MCF 10A (cell line): ENCODE data around the gene CAPZB. TPM values are rescaled to one million over a fixed set of nuclear protein-coding genes. Genes with fewer than 3 reads are reported as not detected.

Experiments used
- BruUV-seq: library from RNA; stranded (reverse); fragments of 400-500 nt; replicated peaks from 2 replicates; lab custom pipeline; 2021; lab: Mats Ljungman, UMichigan
- CTCF ChIA-PET: fragments of 300-600 bp; sonication (Branson Sonifier 250); formaldehyde crosslinking; extraction: SDS; loops from one replicate; lab custom pipeline; 2021; ENCODE audit warnings: antibody characterized with exemption, inconsistent platforms; lab: Yijun Ruan, JAX
- POLR2A ChIA-PET: fragments of 300-600, 350-650 bp; sonication (Branson Sonifier 250); formaldehyde crosslinking; extraction: SDS; loops from one replicate; lab custom pipeline; 2020; ENCODE audit warnings: antibody characterized with exemption, inconsistent platforms; lab: Yijun Ruan, JAX
- DNase-seq: peaks from one replicate; pipeline ENCODE4 v3.0.0-alpha.2; 2018; ENCODE audit not compliant: unreplicated experiment
- H3K27ac Mint-ChIP-seq: one replicate; pipeline ENCODE4 v1.8.0; 2022; ENCODE audit warnings: mild to moderate bottlenecking, low read depth, mixed read lengths; ENCODE audit not compliant: unreplicated experiment
- H3K27me3 Mint-ChIP-seq: one replicate; pipeline ENCODE4 v1.8.0; 2022; ENCODE audit warnings: mixed read lengths; ENCODE audit not compliant: insufficient read depth, unreplicated experiment
- H3K36me3 Mint-ChIP-seq: one replicate; pipeline ENCODE4 v1.8.0; 2022; ENCODE audit warnings: mild to moderate bottlenecking, moderate library complexity, mixed read lengths; ENCODE audit not compliant: insufficient read depth, unreplicated experiment
- H3K4me1 Mint-ChIP-seq: one replicate; pipeline ENCODE4 v1.8.0; 2022; ENCODE audit warnings: mixed read lengths; ENCODE audit not compliant: insufficient read depth, unreplicated experiment
- H3K4me3 Mint-ChIP-seq: one replicate; pipeline ENCODE4 v1.8.0; 2022; ENCODE audit warnings: mild to moderate bottlenecking, moderate library complexity, mixed read lengths; ENCODE audit not compliant: unreplicated experiment
- H3K9me3 Mint-ChIP-seq: one replicate; pipeline ENCODE4 v1.8.0; 2022; ENCODE audit warnings: mixed read lengths; ENCODE audit not compliant: unreplicated experiment
- intact Hi-C: fragments of 100-400 bp; cut with micrococcal nuclease; formaldehyde crosslinking; loops from 2 replicates; pipeline ENCODE4 v1.14.1; 2022
- total RNA-seq: library from RNA; stranded (reverse); gene quantifications from 2 replicates; pipeline ENCODE4 v1.2.3, GENCODE V29; 2022
- TF ChIP-seq, protein P1 (sequence below): fragments of 200-600 bp; IDR thresholded peaks from one replicate; pipeline ENCODE4 v1.8.0; 2022; ENCODE audit warnings: antibody characterized with exemption, mild to moderate bottlenecking; ENCODE audit not compliant: unreplicated experiment

The CAPZB gene
- total RNA-seq, 1 experiment from 2014 or later = 252 TPM

DNA sequence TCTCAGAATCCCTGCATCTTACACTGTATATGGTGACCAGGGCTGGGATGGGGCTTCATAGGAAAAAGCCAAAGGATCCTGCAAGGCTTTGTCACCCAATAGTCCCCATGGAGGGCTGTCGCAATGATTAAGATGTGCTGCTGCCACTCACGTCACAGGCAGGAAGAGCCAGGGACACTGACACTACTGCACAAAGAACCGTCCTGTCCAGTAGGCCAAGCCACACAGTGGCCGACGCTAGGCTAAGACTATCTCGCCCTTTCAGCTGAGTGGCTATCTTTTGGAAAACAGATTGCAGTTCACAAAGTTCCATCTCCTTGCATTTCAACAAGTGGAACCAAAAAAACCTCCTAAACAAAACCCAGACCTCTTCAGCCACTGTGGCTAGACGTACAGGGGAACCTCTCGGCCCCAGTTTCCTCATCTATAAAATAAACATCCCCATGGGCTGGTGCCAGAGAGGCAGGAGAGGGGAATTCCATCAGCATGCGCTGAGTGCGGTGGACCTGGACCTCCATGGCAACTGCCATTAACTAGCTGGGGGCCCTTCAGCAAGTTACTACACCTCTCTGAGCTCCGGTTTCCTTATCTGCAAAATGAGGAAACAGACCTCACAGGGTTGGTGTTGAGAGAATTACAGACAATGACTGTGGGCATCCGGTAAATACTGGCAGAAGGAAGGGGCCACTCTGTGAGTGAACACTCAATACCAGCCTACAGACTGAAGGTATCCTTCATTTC is 8.7 kb downstream of the CAPZB start:
- Mint-ChIP-seq H3K4me1 (peaks cover 8% of the 10 kb centered on the region), H3K27me3 (no peaks in the 10 kb centered on the region), H3K4me3 (no peak overlapping the region), H3K36me3 (peaks cover 17% of the 10 kb centered on the region), H3K9me3 (no peaks in the 10 kb centered on the region), H3K27ac (no peak overlapping the region)
- DNase-seq = no peak
- ChIA-PET CTCF (interaction anchor here (1.2 kb wide), 1 partner anchor 106 kb away, joined by 3 read pairs; no protein-coding TSS in a partner anchor), POLR2A (no interaction called here)
- no TSS peak for BruUV-seq
- intact Hi-C loops = no loop called here
- TF ChIP-seq, protein P1, sequence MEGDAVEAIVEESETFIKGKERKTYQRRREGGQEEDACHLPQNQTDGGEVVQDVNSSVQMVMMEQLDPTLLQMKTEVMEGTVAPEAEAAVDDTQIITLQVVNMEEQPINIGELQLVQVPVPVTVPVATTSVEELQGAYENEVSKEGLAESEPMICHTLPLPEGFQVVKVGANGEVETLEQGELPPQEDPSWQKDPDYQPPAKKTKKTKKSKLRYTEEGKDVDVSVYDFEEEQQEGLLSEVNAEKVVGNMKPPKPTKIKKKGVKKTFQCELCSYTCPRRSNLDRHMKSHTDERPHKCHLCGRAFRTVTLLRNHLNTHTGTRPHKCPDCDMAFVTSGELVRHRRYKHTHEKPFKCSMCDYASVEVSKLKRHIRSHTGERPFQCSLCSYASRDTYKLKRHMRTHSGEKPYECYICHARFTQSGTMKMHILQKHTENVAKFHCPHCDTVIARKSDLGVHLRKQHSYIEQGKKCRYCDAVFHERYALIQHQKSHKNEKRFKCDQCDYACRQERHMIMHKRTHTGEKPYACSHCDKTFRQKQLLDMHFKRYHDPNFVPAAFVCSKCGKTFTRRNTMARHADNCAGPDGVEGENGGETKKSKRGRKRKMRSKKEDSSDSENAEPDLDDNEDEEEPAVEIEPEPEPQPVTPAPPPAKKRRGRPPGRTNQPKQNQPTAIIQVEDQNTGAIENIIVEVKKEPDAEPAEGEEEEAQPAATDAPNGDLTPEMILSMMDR = no peak

DNA sequence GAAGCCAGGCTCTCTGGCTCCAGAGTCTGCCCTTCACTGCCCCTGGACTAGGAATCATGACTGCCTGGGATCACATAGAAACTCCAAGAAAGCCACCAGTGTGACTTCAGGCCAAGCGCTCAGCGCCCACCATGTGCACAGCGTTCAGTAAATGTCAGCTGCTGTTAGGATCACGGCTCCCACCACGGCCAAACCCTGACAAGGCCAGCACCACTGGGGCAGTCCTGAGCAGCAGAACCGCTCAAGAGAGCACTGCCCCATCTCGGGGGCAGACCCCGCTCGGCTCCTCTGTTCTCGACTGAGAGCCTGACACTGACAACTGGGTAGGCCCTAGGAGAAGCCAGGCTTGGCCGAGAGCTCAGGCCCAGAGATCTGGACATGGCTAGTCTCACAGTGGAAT is 10.0 kb downstream of the CAPZB start:
- ChIA-PET CTCF (no interaction called here), POLR2A (no interaction called here)
- Mint-ChIP-seq H3K36me3 (peaks cover 17% of the 10 kb centered on the region), H3K27ac (no peak overlapping the region), H3K4me1 (peaks cover 8% of the 10 kb centered on the region), H3K27me3 (no peaks in the 10 kb centered on the region), H3K4me3 (no peak overlapping the region), H3K9me3 (no peaks in the 10 kb centered on the region)
- BruUV-seq = no TSS peak
- TF ChIP-seq, protein P1 = no peak
- no peak for DNase-seq
- intact Hi-C loops = no loop called here

DNA sequence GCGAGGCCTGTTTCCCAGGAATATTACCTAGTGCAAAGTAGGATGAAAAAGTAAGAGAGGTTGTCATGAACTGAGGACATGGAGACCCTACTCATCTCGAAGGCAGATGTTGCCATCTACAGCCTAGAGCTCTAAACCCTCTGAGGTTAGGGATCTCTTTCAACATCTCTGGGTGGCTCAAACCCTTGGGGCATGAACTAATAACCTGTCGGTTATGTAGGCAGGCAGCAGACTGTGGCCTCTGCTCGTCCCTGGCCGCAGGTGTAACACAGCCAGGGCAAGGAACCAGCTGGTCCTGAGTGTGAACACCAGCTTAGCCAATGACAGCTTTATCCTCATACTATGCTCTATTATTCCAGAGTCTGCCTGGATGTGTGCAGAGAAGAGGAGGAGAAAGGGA is 13.2 kb downstream of the CAPZB start:
- Mint-ChIP-seq H3K9me3 (no peaks in the 10 kb centered on the region), H3K36me3 (peaks cover 15% of the 10 kb centered on the region), H3K4me3 (no peak overlapping the region), H3K27ac (no peak overlapping the region), H3K27me3 (no peaks in the 10 kb centered on the region), H3K4me1 (peaks cover 19% of the 10 kb centered on the region)
- ChIA-PET POLR2A (interaction anchor here (0.8 kb wide), 1 partner anchor 13 kb away, joined by 3 read pairs; no protein-coding TSS in a partner anchor), CTCF (interaction anchor here (0.7 to 1.8 kb wide), 4 partner anchors 9 to 136 kb away, joined by 3 to 8 read pairs (median 4); no protein-coding TSS in a partner anchor)
- intact Hi-C loops = no loop called here
- DNase-seq = no peak
- TF ChIP-seq, protein P1 = no peak
- BruUV-seq = no TSS peak

DNA sequence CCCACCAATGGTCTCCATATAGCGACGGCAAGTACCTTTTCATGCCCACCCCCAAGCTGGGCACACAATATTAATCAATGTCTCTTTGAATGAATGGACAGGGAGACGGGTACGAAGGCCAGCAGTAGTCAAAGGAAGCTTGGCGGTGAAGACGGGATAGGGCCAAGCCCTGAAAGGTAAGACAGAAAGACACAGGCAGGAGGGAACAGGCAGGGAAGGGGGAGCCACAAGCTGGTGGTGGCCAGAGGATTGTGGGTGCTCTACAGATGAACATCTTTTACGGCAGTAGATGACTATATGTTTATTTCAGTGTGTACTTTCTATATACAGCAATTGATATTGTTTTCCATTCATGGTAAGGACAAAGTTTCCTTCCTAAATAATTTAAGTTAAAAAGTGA is 16.3 kb downstream of the CAPZB start:
- BruUV-seq = no TSS peak
- Mint-ChIP-seq H3K36me3 (peaks cover 15% of the 10 kb centered on the region), H3K4me1 (peaks cover 19% of the 10 kb centered on the region), H3K27ac (peak overlapping the region; percentile 76), H3K9me3 (no peaks in the 10 kb centered on the region), H3K27me3 (no peaks in the 10 kb centered on the region), H3K4me3 (peak overlapping the region; percentile 42)
- DNase-seq = no peak
- TF ChIP-seq, protein P1 = no peak
- POLR2A ChIA-PET = interaction anchor here (0.6 to 1.7 kb wide), 4 partner anchors 18 to 122 kb away, joined by 3 to 6 read pairs (median 4); no protein-coding TSS in a partner anchor
- CTCF ChIA-PET = interaction anchor here (0.6 to 0.9 kb wide), 2 partner anchors 27 to 112 kb away, joined by 3 to 8 read pairs; no protein-coding TSS in a partner anchor
- intact Hi-C loops = no loop called here
